Astrocyte (in vitro differentiated cells and primary cell): ENCODE results near the gene SPP2.

Source experiments
- EZH2 ChIP-seq: IDR thresholded peaks from 2 replicates; pipeline ENCODE4 v1.6.1; 2012; ENCODE audit warnings: mild to moderate bottlenecking, low read length, inconsistent platforms; ENCODE audit not compliant: insufficient read depth
- TF ChIP-seq, protein P1 (sequence below): IDR thresholded peaks from 2 replicates; pipeline ENCODE4 v1.5.1; 2011; ENCODE audit warnings: low read depth, mild to moderate bottlenecking, inconsistent platforms, low read length, moderate library complexity; ENCODE audit not compliant: insufficient read depth

DNA sequence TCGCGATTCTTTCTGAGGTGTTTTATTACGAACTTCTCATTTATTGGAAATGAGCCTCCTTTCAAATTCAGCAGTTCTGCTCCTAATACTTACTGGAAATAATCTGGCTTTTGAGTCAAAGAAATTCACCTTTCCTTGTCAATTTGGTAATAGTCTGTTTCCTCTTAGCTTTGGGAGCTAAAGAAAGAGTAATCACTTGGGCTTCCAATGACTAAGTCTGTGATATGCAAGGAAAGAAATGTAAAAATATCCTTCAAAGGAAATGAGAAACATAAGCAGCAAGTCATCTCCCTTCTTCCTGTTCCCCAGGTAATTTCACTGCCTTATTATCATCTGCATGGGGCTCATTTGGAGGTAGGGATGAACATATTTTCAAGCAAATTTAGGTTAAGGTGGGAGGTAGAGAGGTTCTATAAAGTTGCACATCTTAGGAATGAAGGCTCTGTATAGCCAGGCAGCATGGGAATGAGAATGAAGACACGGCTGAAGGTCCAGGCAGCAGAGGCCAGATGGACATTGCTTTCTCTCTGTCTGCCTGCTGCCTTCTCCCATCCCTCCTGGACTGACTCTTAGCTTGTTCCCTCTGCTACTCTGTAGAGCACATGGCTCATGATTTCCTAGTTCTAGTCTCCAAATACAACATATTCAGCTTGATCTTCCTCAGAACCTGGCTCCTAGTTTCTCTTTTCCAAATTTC, 1.0 kb downstream of the SPP2 start:
- TF ChIP-seq, protein P1, sequence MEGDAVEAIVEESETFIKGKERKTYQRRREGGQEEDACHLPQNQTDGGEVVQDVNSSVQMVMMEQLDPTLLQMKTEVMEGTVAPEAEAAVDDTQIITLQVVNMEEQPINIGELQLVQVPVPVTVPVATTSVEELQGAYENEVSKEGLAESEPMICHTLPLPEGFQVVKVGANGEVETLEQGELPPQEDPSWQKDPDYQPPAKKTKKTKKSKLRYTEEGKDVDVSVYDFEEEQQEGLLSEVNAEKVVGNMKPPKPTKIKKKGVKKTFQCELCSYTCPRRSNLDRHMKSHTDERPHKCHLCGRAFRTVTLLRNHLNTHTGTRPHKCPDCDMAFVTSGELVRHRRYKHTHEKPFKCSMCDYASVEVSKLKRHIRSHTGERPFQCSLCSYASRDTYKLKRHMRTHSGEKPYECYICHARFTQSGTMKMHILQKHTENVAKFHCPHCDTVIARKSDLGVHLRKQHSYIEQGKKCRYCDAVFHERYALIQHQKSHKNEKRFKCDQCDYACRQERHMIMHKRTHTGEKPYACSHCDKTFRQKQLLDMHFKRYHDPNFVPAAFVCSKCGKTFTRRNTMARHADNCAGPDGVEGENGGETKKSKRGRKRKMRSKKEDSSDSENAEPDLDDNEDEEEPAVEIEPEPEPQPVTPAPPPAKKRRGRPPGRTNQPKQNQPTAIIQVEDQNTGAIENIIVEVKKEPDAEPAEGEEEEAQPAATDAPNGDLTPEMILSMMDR = no peak
- TF ChIP-seq EZH2 = no peak
